Loucy (cell line): ENCODE results near the gene CHI3L1.

Experiments used
- H2AFZ ChIP-seq: fragments of 200-600 bp; sonication (generic); 2 replicates; pipeline ENCODE4 v1.6.0; 2016; ENCODE audit warnings: antibody characterized with exemption, mild to moderate bottlenecking, low read length, moderate library complexity
- H3F3A ChIP-seq: fragments of 200-600 bp; 2 replicates; pipeline ENCODE4 v1.6.0; 2016; ENCODE audit warnings: antibody characterized with exemption, low read depth, mild to moderate bottlenecking
- H3K27me3 ChIP-seq: fragments of 200-600 bp; sonication (generic); 2 replicates; pipeline ENCODE4 v1.6.1; 2014; ENCODE audit warnings: low read length, mild to moderate bottlenecking; ENCODE audit not compliant: insufficient read depth, poor library complexity, severe bottlenecking
- H3K36me3 ChIP-seq: fragments of 200-600 bp; sonication (generic); 2 replicates; pipeline ENCODE4 v1.6.1; 2016; ENCODE audit warnings: low read length; ENCODE audit not compliant: insufficient read depth
- H3K4me1 ChIP-seq: fragments of 200-600 bp; sonication (generic); 2 replicates; pipeline ENCODE4 v1.5.1; 2014; ENCODE audit warnings: low read length, mild to moderate bottlenecking; ENCODE audit not compliant: insufficient read depth, poor library complexity, severe bottlenecking
- H3K4me2 ChIP-seq: fragments of 200-600 bp; sonication (generic); 2 replicates; pipeline ENCODE4 v1.6.0; 2014; ENCODE audit warnings: antibody characterized with exemption, low read length, low read depth, mild to moderate bottlenecking; ENCODE audit not compliant: poor library complexity, severe bottlenecking
- H3K4me3 ChIP-seq: fragments of 200-600 bp; sonication (generic); 2 replicates; pipeline ENCODE4 v1.5.1; 2014; ENCODE audit warnings: low read length, mild to moderate bottlenecking, mixed read lengths; ENCODE audit not compliant: poor library complexity, severe bottlenecking
- H3K79me2 ChIP-seq: fragments of 200-600 bp; sonication (generic); 2 replicates; pipeline ENCODE4 v1.6.1; 2014; ENCODE audit warnings: low read length; ENCODE audit not compliant: insufficient read depth
- H3K9ac ChIP-seq: fragments of 200-600 bp; sonication (generic); 2 replicates; pipeline ENCODE4 v1.6.0; 2014; ENCODE audit warnings: mild to moderate bottlenecking, low read depth, low read length, moderate library complexity; ENCODE audit not compliant: poor library complexity, severe bottlenecking
- H3K9me2 ChIP-seq: fragments of 200-600 bp; sonication (generic); replicated peaks from 2 replicates; pipeline ENCODE4 v1.6.1; 2016; ENCODE audit warnings: low read depth, low read length, mixed read lengths
- H3K9me3 ChIP-seq: fragments of 200-600 bp; sonication (generic); 2 replicates; pipeline ENCODE4 v1.6.1; 2014; ENCODE audit warnings: mild to moderate bottlenecking, antibody characterized with exemption, low read length, low read depth; ENCODE audit not compliant: insufficient read depth
- H4K20me1 ChIP-seq: fragments of 200-600 bp; sonication (generic); 2 replicates; pipeline ENCODE4 v1.6.0; 2014; ENCODE audit warnings: antibody characterized with exemption, low read length, mild to moderate bottlenecking; ENCODE audit not compliant: insufficient read depth, poor library complexity, severe bottlenecking
- EZH2phosphoT487 ChIP-seq: fragments of 200-600 bp; IDR thresholded peaks from 2 replicates; pipeline ENCODE4 v1.6.1; 2018; ENCODE audit warnings: antibody characterized with exemption, mild to moderate bottlenecking, moderate library complexity, borderline replicate concordance
- TF ChIP-seq, protein P1 (sequence below): fragments of 200-600 bp; sonication (generic); conservative IDR thresholded peaks from 2 replicates; pipeline ENCODE4 v1.5.1; 2014; ENCODE audit warnings: mild to moderate bottlenecking, antibody characterized with exemption, low read length

CHI3L1 gene

GRCh38 chr1:203187304-203187685, 791 bp upstream of the CHI3L1 start:
- Histone ChIP-seq H3K79me2 (no peaks in the 10 kb centered on the region), H3K9me3 (no peaks in the 10 kb centered on the region), H4K20me1 (no peaks in the 10 kb centered on the region), H3K36me3 (no peaks in the 10 kb centered on the region), H3K4me3 (no peak overlapping the region), H2AFZ (no peak overlapping the region), H3F3A (no peaks in the 10 kb centered on the region), H3K4me1 (no peaks in the 10 kb centered on the region), H3K9ac (no peak overlapping the region), H3K27me3 (no peaks in the 10 kb centered on the region), H3K4me2 (no peak overlapping the region), H3K9me2 (no peaks in the 10 kb centered on the region)
- TF ChIP-seq EZH2phosphoT487, result no peak
- TF ChIP-seq, protein P1, sequence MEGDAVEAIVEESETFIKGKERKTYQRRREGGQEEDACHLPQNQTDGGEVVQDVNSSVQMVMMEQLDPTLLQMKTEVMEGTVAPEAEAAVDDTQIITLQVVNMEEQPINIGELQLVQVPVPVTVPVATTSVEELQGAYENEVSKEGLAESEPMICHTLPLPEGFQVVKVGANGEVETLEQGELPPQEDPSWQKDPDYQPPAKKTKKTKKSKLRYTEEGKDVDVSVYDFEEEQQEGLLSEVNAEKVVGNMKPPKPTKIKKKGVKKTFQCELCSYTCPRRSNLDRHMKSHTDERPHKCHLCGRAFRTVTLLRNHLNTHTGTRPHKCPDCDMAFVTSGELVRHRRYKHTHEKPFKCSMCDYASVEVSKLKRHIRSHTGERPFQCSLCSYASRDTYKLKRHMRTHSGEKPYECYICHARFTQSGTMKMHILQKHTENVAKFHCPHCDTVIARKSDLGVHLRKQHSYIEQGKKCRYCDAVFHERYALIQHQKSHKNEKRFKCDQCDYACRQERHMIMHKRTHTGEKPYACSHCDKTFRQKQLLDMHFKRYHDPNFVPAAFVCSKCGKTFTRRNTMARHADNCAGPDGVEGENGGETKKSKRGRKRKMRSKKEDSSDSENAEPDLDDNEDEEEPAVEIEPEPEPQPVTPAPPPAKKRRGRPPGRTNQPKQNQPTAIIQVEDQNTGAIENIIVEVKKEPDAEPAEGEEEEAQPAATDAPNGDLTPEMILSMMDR, result no peak

GRCh38 chr1:203186091-203186445, 436 bp downstream of the CHI3L1 start:
- Histone ChIP-seq H3K36me3 (no peaks in the 10 kb centered on the region), H3K79me2 (no peaks in the 10 kb centered on the region), H3K4me1 (no peaks in the 10 kb centered on the region), H3K4me2 (no peak overlapping the region), H3K9ac (no peak overlapping the region), H3K9me3 (no peaks in the 10 kb centered on the region), H4K20me1 (no peaks in the 10 kb centered on the region), H2AFZ (no peak overlapping the region), H3K27me3 (no peaks in the 10 kb centered on the region), H3K4me3 (no peak overlapping the region), H3F3A (no peaks in the 10 kb centered on the region), H3K9me2 (no peaks in the 10 kb centered on the region)
- no peak for TF ChIP-seq EZH2phosphoT487
- TF ChIP-seq, protein P1, result no peak

- Histone ChIP-seq H3K4me3 (no peak overlapping the region), H4K20me1 (no peaks in the 10 kb centered on the region), H3K9ac (no peak overlapping the region), H2AFZ (no peak overlapping the region), H3K4me1 (no peaks in the 10 kb centered on the region), H3K4me2 (no peak overlapping the region), H3K79me2 (no peaks in the 10 kb centered on the region), H3K9me3 (no peaks in the 10 kb centered on the region), H3K27me3 (no peaks in the 10 kb centered on the region), H3K36me3 (no peaks in the 10 kb centered on the region), H3K9me2 (no peaks in the 10 kb centered on the region), H3F3A (no peaks in the 10 kb centered on the region)
- no peak for TF ChIP-seq EZH2phosphoT487
- TF ChIP-seq, protein P1, result no peak
These were observed 919 bp downstream of the CHI3L1 start for GRCh38 chr1:203185585-203185984.
